SU-DHL-6 (cell line): ENCODE results near the gene ZNF628.

Source experiments
- H2AFZ ChIP-seq: fragments of 200-600 bp; sonication (generic); 2 replicates; pipeline ENCODE4 v1.6.1; 2014; ENCODE audit warnings: low read depth, mild to moderate bottlenecking, moderate library complexity, mixed read lengths, antibody characterized with exemption, low read length; ENCODE audit not compliant: severe bottlenecking
- H3F3A ChIP-seq: fragments of 200-600 bp; shearing (Covaris generic); 2 replicates; pipeline ENCODE4 v1.6.0; 2016; ENCODE audit warnings: antibody characterized with exemption, mild to moderate bottlenecking; ENCODE audit not compliant: insufficient read depth
- H3K27ac ChIP-seq: fragments of 200-600 bp; sonication (generic); 2 replicates; pipeline ENCODE4 v1.5.1; 2016; ENCODE audit warnings: low read depth, mild to moderate bottlenecking, low read length, moderate library complexity, mixed read lengths
- H3K27me3 ChIP-seq: fragments of 200-600 bp; sonication (generic), shearing (Covaris generic); 2 replicates; pipeline ENCODE4 v1.6.0; 2014; ENCODE audit warnings: mild to moderate bottlenecking, low read length
- H3K36me3 ChIP-seq: fragments of 200-600 bp; sonication (generic); 2 replicates; pipeline ENCODE4 v1.6.1; 2014; ENCODE audit warnings: mild to moderate bottlenecking, low read length, mixed read lengths
- H3K4me2 ChIP-seq: fragments of 300-600, 200-600 bp; shearing (Covaris generic), sonication (generic); 2 replicates; pipeline ENCODE4 v1.6.0; 2014; ENCODE audit warnings: low read length, low read depth, mild to moderate bottlenecking; ENCODE audit not compliant: poor library complexity, severe bottlenecking
- H3K4me3 ChIP-seq: fragments of 200-600 bp; sonication (generic); 2 replicates; pipeline ENCODE4 v1.5.1; 2014; ENCODE audit warnings: antibody characterized with exemption, low read length, mild to moderate bottlenecking, mixed read lengths; ENCODE audit not compliant: insufficient read depth, poor library complexity, severe bottlenecking
- H3K79me2 ChIP-seq: fragments of 200-600 bp; sonication (generic); 2 replicates; pipeline ENCODE4 v1.6.1; 2014; ENCODE audit warnings: mild to moderate bottlenecking, low read length, moderate library complexity; ENCODE audit not compliant: insufficient read depth
- H3K9ac ChIP-seq: fragments of 200-600 bp; sonication (generic); 2 replicates; pipeline ENCODE4 v1.7.0; 2014; ENCODE audit warnings: mild to moderate bottlenecking, low read length
- H3K9me2 ChIP-seq: fragments of 200-600 bp; sonication (generic); replicated peaks from 2 replicates; pipeline ENCODE4 v1.6.1; 2014; ENCODE audit warnings: low read length; ENCODE audit not compliant: insufficient read depth
- H3K9me3 ChIP-seq: fragments of 200-600 bp; sonication (generic); 2 replicates; pipeline ENCODE4 v1.6.1; 2014; ENCODE audit warnings: low read length, mixed read lengths; ENCODE audit not compliant: insufficient read depth
- H4K20me1 ChIP-seq: fragments of 200-600 bp; sonication (generic); 2 replicates; pipeline ENCODE4 v1.6.1; 2014; ENCODE audit warnings: low read depth, mild to moderate bottlenecking, antibody characterized with exemption, low read length, moderate library complexity, mixed read lengths
- EZH2phosphoT487 ChIP-seq: fragments of 200-600 bp; sonication (generic), shearing (Covaris generic); conservative IDR thresholded peaks from 2 replicates; pipeline ENCODE4 v1.6.1; 2018; ENCODE audit warnings: mild to moderate bottlenecking, antibody characterized with exemption, low read length, moderate library complexity, mixed read lengths
- TF ChIP-seq, protein P1 (sequence below): fragments of 200-600 bp; sonication (generic); IDR thresholded peaks from one replicate; pipeline ENCODE4 v1.5.1; 2017; ENCODE audit warnings: antibody characterized with exemption, mild to moderate bottlenecking, low read length, moderate library complexity; ENCODE audit not compliant: insufficient read depth, poor library complexity, severe bottlenecking

The ZNF628 gene

GRCh38 chr19:55471266-55471665 is 5.2 kb upstream of the ZNF628 start:
- TF ChIP-seq, protein P1, sequence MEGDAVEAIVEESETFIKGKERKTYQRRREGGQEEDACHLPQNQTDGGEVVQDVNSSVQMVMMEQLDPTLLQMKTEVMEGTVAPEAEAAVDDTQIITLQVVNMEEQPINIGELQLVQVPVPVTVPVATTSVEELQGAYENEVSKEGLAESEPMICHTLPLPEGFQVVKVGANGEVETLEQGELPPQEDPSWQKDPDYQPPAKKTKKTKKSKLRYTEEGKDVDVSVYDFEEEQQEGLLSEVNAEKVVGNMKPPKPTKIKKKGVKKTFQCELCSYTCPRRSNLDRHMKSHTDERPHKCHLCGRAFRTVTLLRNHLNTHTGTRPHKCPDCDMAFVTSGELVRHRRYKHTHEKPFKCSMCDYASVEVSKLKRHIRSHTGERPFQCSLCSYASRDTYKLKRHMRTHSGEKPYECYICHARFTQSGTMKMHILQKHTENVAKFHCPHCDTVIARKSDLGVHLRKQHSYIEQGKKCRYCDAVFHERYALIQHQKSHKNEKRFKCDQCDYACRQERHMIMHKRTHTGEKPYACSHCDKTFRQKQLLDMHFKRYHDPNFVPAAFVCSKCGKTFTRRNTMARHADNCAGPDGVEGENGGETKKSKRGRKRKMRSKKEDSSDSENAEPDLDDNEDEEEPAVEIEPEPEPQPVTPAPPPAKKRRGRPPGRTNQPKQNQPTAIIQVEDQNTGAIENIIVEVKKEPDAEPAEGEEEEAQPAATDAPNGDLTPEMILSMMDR, result no peak
- no peak for TF ChIP-seq EZH2phosphoT487
- no peaks in the 10 kb centered on the region for H3K9me3 ChIP-seq
- H3K36me3 ChIP-seq, result no peaks in the 10 kb centered on the region
- no peaks in the 10 kb centered on the region for H3K79me2 ChIP-seq
- H3K4me2 ChIP-seq, result no peak overlapping the region
- H3F3A ChIP-seq, result no peaks in the 10 kb centered on the region
- no peaks in the 10 kb centered on the region for H3K27me3 ChIP-seq
- no peak overlapping the region for H3K4me3 ChIP-seq
- no peak overlapping the region for H2AFZ ChIP-seq
- no peaks in the 10 kb centered on the region for H4K20me1 ChIP-seq
- H3K27ac ChIP-seq, result no peak overlapping the region
- H3K9ac ChIP-seq, result no peak overlapping the region
- H3K9me2 ChIP-seq, result no peaks in the 10 kb centered on the region

GRCh38 chr19:55472463-55472862 is 4.0 kb upstream of the ZNF628 start:
- H3K9ac ChIP-seq, result no peak overlapping the region
- no peak overlapping the region for H2AFZ ChIP-seq

DNA sequence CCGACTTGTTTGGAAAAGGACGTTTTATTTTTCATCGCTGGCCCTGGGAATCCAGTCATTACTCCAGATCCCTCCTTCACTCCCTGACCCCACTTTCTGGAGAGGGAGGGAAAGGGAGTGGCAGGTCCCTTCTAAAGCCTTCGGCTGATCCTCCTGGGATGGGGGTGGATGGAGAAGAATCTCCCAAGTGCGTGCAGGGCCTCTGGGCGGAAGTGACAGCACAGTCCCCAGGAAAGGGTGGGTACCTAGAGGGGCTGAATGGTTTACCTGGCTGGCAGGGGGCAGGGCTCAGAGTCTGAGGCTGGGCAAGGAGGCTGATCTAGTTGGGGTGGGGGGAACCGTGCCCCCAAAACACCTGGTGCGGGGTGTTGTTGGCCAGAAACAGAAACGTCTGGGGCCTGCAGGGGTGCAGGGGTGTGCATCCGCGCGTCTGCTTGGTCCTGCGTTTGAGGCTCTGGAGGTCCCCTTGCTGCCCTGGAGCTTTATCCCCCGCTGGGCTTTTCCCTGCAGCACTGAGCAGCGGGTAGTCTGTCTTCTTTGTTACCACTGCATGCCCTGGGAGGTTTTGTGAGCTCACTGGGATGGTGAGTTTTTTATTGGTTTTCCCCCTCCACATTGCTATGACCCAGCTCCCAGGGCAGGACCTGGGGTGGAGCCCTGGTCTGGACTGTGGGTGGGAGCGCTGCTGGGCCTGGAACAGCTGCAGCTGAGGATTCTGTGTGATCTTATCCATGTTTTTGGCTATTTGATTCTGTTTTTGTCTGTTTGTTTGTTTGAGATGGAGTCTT is 3.0 kb upstream of the ZNF628 start:
- no peaks in the 10 kb centered on the region for H3K36me3 ChIP-seq
- H2AFZ ChIP-seq, result no peak overlapping the region
- TF ChIP-seq, protein P1, result no peak
- no peak for TF ChIP-seq EZH2phosphoT487
- H3K9me3 ChIP-seq, result no peaks in the 10 kb centered on the region
- no peak overlapping the region for H3K4me3 ChIP-seq
- H3K9ac ChIP-seq, result no peak overlapping the region
- H3K79me2 ChIP-seq, result peaks cover 6% of the 10 kb centered on the region; the same call in 1 of the 2 replicates
- H3K27ac ChIP-seq, result no peak overlapping the region
- H3K4me2 ChIP-seq, result no peak overlapping the region
- H4K20me1 ChIP-seq, result no peaks in the 10 kb centered on the region
- H3F3A ChIP-seq, result no peaks in the 10 kb centered on the region
- H3K9me2 ChIP-seq, result no peaks in the 10 kb centered on the region
- no peaks in the 10 kb centered on the region for H3K27me3 ChIP-seq

More at GRCh38 chr19:55472463-55472862, 4.0 kb upstream of the ZNF628 start:
- H4K20me1 ChIP-seq, result no peaks in the 10 kb centered on the region
- H3K36me3 ChIP-seq, result no peaks in the 10 kb centered on the region
- no peaks in the 10 kb centered on the region for H3K9me3 ChIP-seq
- H3K79me2 ChIP-seq, result no peaks in the 10 kb centered on the region
- TF ChIP-seq, protein P1, result no peak
- no peak overlapping the region for H3K4me3 ChIP-seq
- no peak overlapping the region for H3K27ac ChIP-seq
- H3K9me2 ChIP-seq, result no peaks in the 10 kb centered on the region
- H3F3A ChIP-seq, result no peaks in the 10 kb centered on the region
- H3K4me2 ChIP-seq, result no peak overlapping the region
- no peaks in the 10 kb centered on the region for H3K27me3 ChIP-seq
